GM12878 (cell line): ENCODE results near the gene PABPC1L. TPM values are rescaled to one million over a fixed set of nuclear protein-coding genes. Genes with fewer than 3 reads are reported as not detected.

Experiments
- EGR1 ChIP-seq, 2 experiments: IDR thresholded peaks; 1 replicate in 1 of 2; 2 replicates in 1 of 2; pipeline ENCODE4 v1.6.1; 2011 to 2012; ENCODE audit warnings: low read depth in 2 of 2, low read length in 2 of 2, borderline replicate concordance in 1 of 2, mild to moderate bottlenecking in 1 of 2, moderate library complexity in 1 of 2
- KLF5 ChIP-seq: fragments of 450-650 bp; IDR thresholded peaks from 2 replicates; pipeline ENCODE4 v1.6.1; 2014; ENCODE audit warnings: mild to moderate bottlenecking; ENCODE audit not compliant: partially characterized antibody
- MEF2B ChIP-seq: fragments of 450-650 bp; IDR thresholded peaks from 2 replicates; pipeline ENCODE4 v1.6.1; 2018; ENCODE audit warnings: mild to moderate bottlenecking, moderate library complexity; ENCODE audit not compliant: partially characterized antibody, poor library complexity, severe bottlenecking
- MXI1 ChIP-seq: fragments of 150-350 bp; IDR thresholded peaks from 2 replicates; pipeline ENCODE4 v1.6.1; 2011; ENCODE audit warnings: low read depth, mild to moderate bottlenecking, inconsistent platforms, low read length, improper control_type of control experiment
- MYB ChIP-seq: fragments of 150-350 bp; IDR thresholded peaks from 2 replicates; pipeline ENCODE4 v1.6.1; 2014; ENCODE audit warnings: mild to moderate bottlenecking, low read depth, low read length, borderline replicate concordance
- POU2F2 ChIP-seq: IDR thresholded peaks from 3 replicates; pipeline ENCODE4 v1.6.1; 2011; ENCODE audit warnings: low read depth, mild to moderate bottlenecking, low read length, borderline replicate concordance
- SMARCA5 ChIP-seq: fragments of 450-650 bp; IDR thresholded peaks from 2 replicates; pipeline ENCODE4 v1.6.1; 2017; ENCODE audit warnings: mild to moderate bottlenecking
- SMC3 ChIP-seq: IDR thresholded peaks from 2 replicates; pipeline ENCODE4 v1.6.1; 2011; ENCODE audit warnings: low read length, improper control_type of control experiment, borderline replicate concordance
- SREBF1 ChIP-seq: IDR thresholded peaks from 2 replicates; pipeline ENCODE4 v1.6.1; 2012; ENCODE audit warnings: mild to moderate bottlenecking, low read length
- polyA plus RNA-seq, 11 experiments: library from polyadenylated mRNA; depleted of rRNA in 4 of 11; unstranded in 6 of 11; stranded (reverse) in 5 of 11; fragments of >200 nt; fragmentation: Nextera tagmentation in 4 of 11; fragmentation: Illumina TruSeq in 1 of 11; extraction: Ambion mirVana in 4 of 11; extraction: Trizol in 1 of 11; gene quantifications; 1 replicate in 1 of 11; 2 replicates in 10 of 11; pipeline versions ENCODE4 v1.2.1 to v1.2.3, GENCODE V29; 2011 to 2016; ENCODE audit warnings: inconsistent platforms in 2 of 11, missing spikeins in 2 of 11, low read depth in 1 of 11
- total RNA-seq, 4 experiments: library from RNA; depleted of rRNA in 3 of 4; stranded (reverse); fragments of >200 nt in 3 of 4; fragmentation: Illumina TruSeq in 1 of 4; extraction: Trizol in 1 of 4; gene quantifications; 2 replicates each; pipeline versions ENCODE4 v1.2.1 to v1.2.3, GENCODE V29; 2013 to 2021
- TF ChIP-seq, protein P1 (sequence below): IDR thresholded peaks from 2 replicates; pipeline ENCODE4 v1.6.1; 2012; ENCODE audit warnings: low read depth, low read length, improper control_type of control experiment
- TF ChIP-seq, protein P2 (sequence below): IDR thresholded peaks from 2 replicates; pipeline ENCODE4 v1.6.1; 2012; ENCODE audit warnings: improper control_type of control experiment, low read depth, low read length; ENCODE audit not compliant: insufficient replicate concordance
- TF ChIP-seq, protein P3 (sequence below): fragments of 450-650 bp; IDR thresholded peaks from 2 replicates; pipeline ENCODE4 v1.6.1; 2017; ENCODE audit warnings: mild to moderate bottlenecking, moderate library complexity
- TF ChIP-seq, protein P4 (sequence below): fragments of 450-650 bp; formaldehyde crosslinking; IDR thresholded peaks from 2 replicates; pipeline ENCODE4 v1.4.0; 2022; ENCODE audit warnings: mild to moderate bottlenecking, moderate library complexity

PABPC1L gene
- total and polyA plus RNA-seq, 10 of the 15 experiments (the other 5 are each of a cell fraction or from before 2014, with no cell fraction given): 6.1 to 66.8 (median 11.9) TPM

DNA sequence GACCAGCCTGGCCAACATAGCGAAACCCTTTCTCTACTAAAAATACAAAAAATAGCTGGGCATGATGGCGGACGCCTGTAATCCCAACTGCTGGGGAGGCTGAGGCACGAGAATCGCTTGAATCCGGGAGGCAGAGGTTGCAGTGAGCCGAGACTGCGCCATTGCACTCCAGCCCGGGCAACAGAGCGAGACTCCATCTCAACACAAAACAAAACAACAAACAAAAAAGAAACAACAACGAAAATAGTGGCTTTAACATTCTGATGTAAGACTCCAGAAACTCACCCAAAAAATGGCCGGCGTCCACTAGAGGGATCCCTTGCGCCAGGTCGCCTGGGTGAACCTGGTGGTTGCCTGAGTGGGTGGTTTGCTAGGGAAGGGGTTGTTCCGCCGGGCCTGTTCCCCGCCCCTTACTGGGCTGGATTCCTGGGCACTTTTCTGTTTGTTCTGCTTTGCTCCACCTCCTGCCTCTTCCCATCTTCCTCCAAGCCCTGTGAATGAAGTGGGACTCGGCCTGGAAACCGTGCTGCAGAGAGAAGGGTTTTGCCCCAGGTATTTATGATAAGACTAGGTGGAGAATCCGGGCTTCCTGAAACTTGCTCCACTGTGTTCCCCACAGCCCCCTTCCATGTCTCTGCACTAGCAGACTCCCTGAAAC lies 1.5 kb downstream of the PABPC1L start (continued):
- TF ChIP-seq, protein P1, sequence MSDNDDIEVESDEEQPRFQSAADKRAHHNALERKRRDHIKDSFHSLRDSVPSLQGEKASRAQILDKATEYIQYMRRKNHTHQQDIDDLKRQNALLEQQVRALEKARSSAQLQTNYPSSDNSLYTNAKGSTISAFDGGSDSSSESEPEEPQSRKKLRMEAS: no peak
- TF ChIP-seq, protein P2, sequence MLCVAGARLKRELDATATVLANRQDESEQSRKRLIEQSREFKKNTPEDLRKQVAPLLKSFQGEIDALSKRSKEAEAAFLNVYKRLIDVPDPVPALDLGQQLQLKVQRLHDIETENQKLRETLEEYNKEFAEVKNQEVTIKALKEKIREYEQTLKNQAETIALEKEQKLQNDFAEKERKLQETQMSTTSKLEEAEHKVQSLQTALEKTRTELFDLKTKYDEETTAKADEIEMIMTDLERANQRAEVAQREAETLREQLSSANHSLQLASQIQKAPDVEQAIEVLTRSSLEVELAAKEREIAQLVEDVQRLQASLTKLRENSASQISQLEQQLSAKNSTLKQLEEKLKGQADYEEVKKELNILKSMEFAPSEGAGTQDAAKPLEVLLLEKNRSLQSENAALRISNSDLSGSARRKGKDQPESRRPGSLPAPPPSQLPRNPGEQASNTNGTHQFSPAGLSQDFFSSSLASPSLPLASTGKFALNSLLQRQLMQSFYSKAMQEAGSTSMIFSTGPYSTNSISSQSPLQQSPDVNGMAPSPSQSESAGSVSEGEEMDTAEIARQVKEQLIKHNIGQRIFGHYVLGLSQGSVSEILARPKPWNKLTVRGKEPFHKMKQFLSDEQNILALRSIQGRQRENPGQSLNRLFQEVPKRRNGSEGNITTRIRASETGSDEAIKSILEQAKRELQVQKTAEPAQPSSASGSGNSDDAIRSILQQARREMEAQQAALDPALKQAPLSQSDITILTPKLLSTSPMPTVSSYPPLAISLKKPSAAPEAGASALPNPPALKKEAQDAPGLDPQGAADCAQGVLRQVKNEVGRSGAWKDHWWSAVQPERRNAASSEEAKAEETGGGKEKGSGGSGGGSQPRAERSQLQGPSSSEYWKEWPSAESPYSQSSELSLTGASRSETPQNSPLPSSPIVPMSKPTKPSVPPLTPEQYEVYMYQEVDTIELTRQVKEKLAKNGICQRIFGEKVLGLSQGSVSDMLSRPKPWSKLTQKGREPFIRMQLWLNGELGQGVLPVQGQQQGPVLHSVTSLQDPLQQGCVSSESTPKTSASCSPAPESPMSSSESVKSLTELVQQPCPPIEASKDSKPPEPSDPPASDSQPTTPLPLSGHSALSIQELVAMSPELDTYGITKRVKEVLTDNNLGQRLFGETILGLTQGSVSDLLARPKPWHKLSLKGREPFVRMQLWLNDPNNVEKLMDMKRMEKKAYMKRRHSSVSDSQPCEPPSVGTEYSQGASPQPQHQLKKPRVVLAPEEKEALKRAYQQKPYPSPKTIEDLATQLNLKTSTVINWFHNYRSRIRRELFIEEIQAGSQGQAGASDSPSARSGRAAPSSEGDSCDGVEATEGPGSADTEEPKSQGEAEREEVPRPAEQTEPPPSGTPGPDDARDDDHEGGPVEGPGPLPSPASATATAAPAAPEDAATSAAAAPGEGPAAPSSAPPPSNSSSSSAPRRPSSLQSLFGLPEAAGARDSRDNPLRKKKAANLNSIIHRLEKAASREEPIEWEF: no peak
- TF ChIP-seq, protein P3, sequence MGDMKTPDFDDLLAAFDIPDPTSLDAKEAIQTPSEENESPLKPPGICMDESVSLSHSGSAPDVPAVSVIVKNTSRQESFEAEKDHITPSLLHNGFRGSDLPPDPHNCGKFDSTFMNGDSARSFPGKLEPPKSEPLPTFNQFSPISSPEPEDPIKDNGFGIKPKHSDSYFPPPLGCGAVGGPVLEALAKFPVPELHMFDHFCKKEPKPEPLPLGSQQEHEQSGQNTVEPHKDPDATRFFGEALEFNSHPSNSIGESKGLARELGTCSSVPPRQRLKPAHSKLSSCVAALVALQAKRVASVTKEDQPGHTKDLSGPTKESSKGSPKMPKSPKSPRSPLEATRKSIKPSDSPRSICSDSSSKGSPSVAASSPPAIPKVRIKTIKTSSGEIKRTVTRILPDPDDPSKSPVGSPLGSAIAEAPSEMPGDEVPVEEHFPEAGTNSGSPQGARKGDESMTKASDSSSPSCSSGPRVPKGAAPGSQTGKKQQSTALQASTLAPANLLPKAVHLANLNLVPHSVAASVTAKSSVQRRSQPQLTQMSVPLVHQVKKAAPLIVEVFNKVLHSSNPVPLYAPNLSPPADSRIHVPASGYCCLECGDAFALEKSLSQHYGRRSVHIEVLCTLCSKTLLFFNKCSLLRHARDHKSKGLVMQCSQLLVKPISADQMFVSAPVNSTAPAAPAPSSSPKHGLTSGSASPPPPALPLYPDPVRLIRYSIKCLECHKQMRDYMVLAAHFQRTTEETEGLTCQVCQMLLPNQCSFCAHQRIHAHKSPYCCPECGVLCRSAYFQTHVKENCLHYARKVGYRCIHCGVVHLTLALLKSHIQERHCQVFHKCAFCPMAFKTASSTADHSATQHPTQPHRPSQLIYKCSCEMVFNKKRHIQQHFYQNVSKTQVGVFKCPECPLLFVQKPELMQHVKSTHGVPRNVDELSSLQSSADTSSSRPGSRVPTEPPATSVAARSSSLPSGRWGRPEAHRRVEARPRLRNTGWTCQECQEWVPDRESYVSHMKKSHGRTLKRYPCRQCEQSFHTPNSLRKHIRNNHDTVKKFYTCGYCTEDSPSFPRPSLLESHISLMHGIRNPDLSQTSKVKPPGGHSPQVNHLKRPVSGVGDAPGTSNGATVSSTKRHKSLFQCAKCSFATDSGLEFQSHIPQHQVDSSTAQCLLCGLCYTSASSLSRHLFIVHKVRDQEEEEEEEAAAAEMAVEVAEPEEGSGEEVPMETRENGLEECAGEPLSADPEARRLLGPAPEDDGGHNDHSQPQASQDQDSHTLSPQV: no peak
- TF ChIP-seq MEF2B: no peak
- no peak for TF ChIP-seq KLF5
- no peak for TF ChIP-seq POU2F2
- TF ChIP-seq MXI1: no peak
- TF ChIP-seq EGR1 (IDR thresholded peaks at IDR 0.05; ENCODE audit: borderline replicate concordance in 1 of 2, low read depth in 2 of 2, low read length in 2 of 2): peak in 1 of 2 experiments; percentile 52; a peak in 1 of 3 replicates
- TF ChIP-seq SREBF1: no peak
- TF ChIP-seq MYB: no peak
- TF ChIP-seq SMC3: peak; percentile 36; the same call in 1 of the 2 replicates
- TF ChIP-seq SMARCA5: no peak
- TF ChIP-seq, protein P4, sequence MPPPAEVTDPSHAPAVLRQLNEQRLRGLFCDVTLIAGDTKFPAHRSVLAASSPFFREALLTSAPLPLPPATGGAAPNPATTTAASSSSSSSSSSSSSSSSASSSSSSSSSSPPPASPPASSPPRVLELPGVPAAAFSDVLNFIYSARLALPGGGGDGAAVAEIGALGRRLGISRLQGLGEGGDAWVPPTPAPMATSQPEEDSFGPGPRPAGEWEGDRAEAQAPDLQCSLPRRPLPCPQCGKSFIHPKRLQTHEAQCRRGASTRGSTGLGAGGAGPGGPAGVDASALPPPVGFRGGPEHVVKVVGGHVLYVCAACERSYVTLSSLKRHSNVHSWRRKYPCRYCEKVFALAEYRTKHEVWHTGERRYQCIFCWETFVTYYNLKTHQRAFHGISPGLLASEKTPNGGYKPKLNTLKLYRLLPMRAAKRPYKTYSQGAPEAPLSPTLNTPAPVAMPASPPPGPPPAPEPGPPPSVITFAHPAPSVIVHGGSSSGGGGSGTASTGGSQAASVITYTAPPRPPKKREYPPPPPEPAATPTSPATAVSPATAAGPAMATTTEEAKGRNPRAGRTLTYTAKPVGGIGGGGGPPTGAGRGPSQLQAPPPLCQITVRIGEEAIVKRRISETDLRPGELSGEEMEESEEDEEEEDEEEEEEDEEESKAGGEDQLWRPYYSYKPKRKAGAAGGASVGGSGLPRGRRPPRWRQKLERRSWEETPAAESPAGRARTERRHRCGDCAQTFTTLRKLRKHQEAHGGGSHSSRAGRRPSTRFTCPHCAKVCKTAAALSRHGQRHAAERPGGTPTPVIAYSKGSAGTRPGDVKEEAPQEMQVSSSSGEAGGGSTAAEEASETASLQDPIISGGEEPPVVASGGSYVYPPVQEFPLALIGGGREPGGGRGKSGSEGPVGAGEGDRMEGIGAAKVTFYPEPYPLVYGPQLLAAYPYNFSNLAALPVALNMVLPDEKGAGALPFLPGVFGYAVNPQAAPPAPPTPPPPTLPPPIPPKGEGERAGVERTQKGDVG (CRISPR knock-in tag): no peak
